PC-9 (cell line): ENCODE results near the gene TLE1.

Experiments
- EZH2 ChIP-seq: fragments of 200-600 bp; sonication (generic); IDR thresholded peaks from 2 replicates; pipeline ENCODE4 v1.8.0; 2017; ENCODE audit warnings: antibody characterized with exemption, low read depth
- TF ChIP-seq, protein P1 (sequence below): fragments of 200-600 bp; sonication (generic); conservative IDR thresholded peaks from 2 replicates; pipeline ENCODE4 v1.6.1; 2017; ENCODE audit warnings: mixed run types, antibody characterized with exemption, mild to moderate bottlenecking, moderate library complexity

DNA sequence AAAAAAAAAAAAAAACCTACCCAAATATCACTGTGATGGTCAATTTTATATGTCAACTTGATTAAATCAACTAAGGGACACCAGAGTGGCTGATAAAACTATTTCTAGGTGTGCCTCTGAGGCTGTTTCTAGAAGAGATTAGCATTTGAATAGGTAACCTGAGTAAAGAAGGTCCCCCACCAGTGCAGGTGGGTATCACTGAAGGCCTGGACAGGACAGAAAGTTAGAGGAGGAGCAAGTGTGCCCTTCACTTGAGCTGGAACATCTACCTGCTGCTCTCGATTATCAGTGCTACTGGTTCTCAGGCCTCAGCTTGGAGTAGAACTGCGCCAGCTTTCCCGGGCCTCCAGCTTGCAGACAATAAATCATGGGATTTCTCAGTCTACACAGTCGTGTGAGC is 88.7 kb downstream of the TLE1 start:
- no peak for TF ChIP-seq EZH2
- TF ChIP-seq, protein P1, sequence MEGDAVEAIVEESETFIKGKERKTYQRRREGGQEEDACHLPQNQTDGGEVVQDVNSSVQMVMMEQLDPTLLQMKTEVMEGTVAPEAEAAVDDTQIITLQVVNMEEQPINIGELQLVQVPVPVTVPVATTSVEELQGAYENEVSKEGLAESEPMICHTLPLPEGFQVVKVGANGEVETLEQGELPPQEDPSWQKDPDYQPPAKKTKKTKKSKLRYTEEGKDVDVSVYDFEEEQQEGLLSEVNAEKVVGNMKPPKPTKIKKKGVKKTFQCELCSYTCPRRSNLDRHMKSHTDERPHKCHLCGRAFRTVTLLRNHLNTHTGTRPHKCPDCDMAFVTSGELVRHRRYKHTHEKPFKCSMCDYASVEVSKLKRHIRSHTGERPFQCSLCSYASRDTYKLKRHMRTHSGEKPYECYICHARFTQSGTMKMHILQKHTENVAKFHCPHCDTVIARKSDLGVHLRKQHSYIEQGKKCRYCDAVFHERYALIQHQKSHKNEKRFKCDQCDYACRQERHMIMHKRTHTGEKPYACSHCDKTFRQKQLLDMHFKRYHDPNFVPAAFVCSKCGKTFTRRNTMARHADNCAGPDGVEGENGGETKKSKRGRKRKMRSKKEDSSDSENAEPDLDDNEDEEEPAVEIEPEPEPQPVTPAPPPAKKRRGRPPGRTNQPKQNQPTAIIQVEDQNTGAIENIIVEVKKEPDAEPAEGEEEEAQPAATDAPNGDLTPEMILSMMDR: no peak
